ENCODE results near the gene RFC3.
A peak's percentile ranks its signal among the peaks of the same experiment; 100 is the strongest.
"Not testable (repeated sequence)": the region's sequence is repeated elsewhere in the genome, so short reads cannot be mapped to it uniquely, and the experiment has no call there.

The RFC3 gene, protein sequence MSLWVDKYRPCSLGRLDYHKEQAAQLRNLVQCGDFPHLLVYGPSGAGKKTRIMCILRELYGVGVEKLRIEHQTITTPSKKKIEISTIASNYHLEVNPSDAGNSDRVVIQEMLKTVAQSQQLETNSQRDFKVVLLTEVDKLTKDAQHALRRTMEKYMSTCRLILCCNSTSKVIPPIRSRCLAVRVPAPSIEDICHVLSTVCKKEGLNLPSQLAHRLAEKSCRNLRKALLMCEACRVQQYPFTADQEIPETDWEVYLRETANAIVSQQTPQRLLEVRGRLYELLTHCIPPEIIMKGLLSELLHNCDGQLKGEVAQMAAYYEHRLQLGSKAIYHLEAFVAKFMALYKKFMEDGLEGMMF

DNA sequence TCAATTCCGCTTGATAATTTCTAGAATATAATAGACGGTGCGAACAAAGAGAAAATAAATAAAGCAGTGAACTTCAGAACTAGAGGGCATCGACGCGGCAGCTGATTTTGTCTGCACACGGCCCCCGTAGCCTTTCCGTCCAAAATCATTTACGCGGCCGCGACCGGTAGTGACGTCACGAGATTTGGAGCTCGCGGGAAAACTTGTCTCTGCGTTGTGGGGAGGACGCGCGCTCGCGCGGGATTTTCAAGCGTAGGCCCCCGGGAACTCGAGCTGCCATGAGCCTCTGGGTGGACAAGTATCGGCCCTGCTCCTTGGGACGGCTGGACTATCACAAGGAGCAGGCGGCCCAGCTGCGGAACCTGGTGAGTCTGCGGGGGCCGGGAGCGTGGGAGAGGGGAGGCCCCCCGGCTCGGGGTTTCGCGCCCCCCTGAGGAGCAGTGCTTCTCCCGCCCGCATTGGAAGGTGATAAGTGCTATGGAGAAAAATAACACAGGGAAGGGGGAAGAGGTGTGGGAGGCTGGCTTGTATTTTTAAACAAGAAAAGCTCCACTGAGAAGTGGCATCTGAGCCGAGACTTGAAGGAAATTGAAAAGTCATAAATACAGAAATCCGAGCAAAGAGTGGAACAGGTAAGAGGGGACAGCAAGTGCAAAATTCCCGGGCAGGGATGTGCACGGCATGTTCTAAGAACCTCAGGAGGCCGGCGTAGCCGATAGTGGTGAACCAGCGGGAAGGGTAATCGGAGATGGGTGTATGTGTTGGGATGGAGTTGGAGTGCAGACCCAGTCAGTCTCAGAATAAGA, at the start of gene RFC3:
TSS of gene RFC3 (plus strand) at position 249 of the 806 bp plus-strand sequence. CDS start at position 279, 30 bp downstream.
- peak; percentile 92 for DNase-seq

DNA sequence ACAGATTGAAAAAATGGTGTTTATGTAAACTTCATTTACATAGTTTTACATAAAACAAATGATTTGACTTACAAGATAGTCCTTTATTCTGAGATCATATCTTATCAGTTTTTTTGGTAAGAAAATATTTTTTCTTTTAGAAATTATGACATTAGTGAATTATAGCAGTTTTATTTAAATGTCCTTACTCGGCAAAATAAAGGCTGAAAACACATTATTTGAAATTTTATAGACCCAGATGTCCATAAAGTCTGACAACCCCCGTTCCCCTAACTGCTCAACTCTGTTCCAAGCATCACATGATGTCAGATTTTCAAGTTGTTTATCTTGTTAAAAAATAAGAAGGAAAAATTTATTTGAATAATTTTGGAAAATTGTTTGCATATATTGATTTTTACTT, 46.7 kb upstream of the RFC3 start:
- no peak for DNase-seq

GRCh38 chr13:33773790-33774462, 44.0 kb upstream of the RFC3 start:
- DNase-seq: no peak

- no peak for DNase-seq
These were observed 42.4 kb upstream of the RFC3 start for GRCh38 chr13:33775339-33776108.

DNA sequence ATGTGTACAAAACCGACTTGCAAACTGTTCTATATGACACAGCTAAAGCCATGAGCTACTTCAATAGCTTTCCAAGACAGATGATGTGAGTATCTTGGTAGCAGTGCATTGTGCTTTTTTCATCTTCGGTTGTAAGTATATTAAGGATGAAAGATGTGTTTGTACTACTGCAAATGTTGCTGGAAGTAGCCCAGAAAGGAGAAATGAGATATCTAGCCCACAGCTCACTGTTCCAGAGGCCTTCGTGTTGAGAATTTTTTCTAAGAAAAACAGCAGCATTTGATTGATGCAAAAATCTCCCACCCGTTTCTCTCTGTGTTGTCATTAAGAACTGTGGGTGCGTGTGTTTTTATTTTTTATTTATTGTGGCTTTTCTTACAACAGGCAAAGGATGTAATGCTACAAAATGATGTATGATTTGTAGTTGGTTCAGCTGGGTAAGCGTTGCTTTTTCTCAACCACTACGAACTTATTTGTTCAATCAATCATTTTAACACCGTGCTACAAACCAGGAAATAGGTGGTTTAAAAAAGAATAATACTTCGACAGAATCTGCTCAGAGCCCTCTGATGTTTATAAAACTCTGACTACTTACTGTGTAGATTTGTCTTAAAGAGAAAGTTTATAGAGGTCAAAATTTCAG, 41.6 kb upstream of the RFC3 start:
- no peak for DNase-seq

- no peak for DNase-seq
These were observed 35.3 kb upstream of the RFC3 start for GRCh38 chr13:33782631-33783030.

GRCh38 chr13:33783212-33783611, 34.7 kb upstream of the RFC3 start:
- not testable (repeated sequence) for DNase-seq

DNA sequence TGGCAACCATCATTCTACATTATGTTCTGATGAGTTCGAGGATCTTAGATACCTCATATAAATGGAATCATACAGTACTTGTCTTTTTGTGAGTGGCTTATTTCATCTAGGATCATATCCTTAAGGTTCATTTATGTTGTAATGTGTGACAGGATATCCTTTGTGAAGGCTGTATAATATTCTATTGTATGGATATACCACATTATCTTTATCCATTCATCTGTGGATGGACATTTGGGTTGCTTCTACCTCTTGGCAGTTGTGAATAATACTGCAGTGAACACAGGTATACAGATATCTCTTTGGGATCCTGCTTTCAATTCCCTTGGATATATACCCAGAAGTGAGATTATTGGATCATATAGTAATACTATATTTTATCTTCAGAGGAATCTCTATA, 33.2 kb upstream of the RFC3 start:
- DNase-seq: no peak

DNA sequence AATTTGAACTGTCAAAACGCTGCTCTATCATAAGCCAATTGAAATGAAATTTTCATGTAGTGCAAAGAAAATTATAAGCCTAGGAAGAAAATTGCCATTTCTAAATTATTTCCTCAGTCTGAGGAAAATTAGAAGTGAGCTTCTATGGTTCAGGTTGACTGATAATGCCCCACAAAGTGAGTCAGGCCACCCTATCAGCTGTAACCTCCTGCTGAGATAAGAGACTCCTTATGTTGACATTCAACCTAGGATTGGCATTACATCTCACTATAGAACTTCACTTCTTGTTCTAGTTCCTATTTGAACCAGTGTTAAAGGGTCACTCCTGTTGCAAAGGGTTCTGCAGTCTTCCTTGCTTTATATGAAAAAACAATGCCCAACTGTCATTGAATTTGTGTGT, 32.6 kb upstream of the RFC3 start:
- DNase-seq: no peak

- DNase-seq: no peak
These were observed 30.8 kb upstream of the RFC3 start for GRCh38 chr13:33787051-33787591.

DNA sequence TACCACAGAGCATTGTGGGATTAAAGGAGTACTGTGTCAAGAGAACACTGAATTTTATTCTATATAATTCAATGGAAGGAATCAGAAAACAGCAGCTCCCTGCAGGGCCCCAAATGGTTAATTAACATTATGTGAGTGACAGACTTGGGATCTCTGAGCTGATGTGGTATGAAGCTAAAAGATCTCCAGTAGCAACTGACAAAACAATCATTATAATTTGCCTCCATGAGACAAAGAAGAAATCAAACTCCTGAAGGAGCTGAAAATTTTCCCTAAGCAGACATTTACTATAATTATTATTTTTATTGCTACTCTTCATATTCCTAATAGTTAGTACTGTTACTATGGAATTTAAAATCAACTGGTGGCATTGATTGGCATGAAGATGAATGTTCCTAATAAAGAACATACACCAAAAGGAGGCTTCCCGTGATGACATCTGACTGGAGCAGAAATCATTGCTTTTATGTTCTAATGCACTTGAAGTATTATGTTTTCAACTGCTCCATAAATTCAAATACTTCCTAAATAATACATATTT, 28.8 kb upstream of the RFC3 start:
- no peak for DNase-seq

- DNase-seq: no peak
These were observed 28.2 kb upstream of the RFC3 start for GRCh38 chr13:33789739-33790138.

DNA sequence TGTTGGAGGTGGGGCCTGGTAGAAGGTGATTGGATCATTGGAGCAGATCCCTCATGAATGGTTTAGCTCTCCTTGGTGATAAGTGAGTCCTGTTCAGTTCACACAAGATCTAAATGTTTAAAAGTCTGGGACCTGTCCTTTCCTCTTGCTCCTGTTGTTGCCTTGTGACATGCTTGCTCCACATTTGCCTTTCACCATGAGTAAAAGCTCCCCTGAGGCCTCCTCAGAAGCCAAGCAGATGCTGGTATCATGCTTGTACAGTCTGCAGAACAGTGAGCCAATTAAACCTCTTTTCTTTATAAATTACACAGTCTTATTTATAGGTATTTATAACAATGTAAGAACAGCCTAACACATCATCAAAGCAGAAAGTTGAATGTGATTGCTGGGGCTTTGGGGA, 24.2 kb upstream of the RFC3 start:
- DNase-seq: no peak

- DNase-seq: no peak
These were observed 23.4 kb upstream of the RFC3 start for GRCh38 chr13:33794576-33794975.

GRCh38 chr13:33796095-33796494, 21.9 kb upstream of the RFC3 start:
- no peak for DNase-seq

- no peak for DNase-seq
These were observed 20.3 kb upstream of the RFC3 start for GRCh38 chr13:33797622-33798021.

DNA sequence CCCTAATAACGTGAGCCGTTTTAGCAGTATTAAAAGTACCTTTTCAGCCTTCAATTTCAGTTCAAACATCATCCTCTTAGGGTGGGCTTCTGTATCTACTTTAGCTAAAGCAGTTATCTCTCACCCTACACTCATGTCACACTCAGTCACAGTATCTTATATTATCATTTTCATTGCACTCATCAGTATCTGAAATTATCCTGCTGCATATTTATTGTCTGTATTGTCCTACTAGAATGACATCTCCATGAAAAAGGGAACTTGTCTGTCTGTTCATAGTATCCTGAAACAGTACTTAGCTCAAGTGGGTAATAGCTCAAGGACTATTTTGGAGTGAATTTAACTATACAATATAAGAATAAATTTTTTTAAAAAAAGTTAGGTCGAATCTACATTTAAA, 19.9 kb upstream of the RFC3 start:
- DNase-seq: no peak

- DNase-seq: no peak
These were observed 17.9 kb upstream of the RFC3 start for GRCh38 chr13:33799950-33800592.

- DNase-seq: no peak
These were observed 17.2 kb upstream of the RFC3 start for GRCh38 chr13:33800646-33801186.

- no peak for DNase-seq
These were observed 11.3 kb upstream of the RFC3 start for GRCh38 chr13:33806470-33807248.

All from NCI-H748 treated with DMSO at 0.1 percent for 48 hours (cell line).